Vagina (tissue), 2 donors: ENCODE data around the gene PCNX1.

Source experiments
- POLR2A ChIP-seq, 2 donors: fragments of 450-650 bp; IDR thresholded peaks; one replicate each; pipeline ENCODE4 v1.6.1; 2017; ENCODE audit warnings: antibody characterized with exemption in 2 of 2, mild to moderate bottlenecking in 2 of 2, moderate library complexity in 2 of 2
- TF ChIP-seq, protein P1 (sequence below), 3 experiments: fragments of 450-650 bp in 2 of 3; fragments of 200-600 bp in 1 of 3; sonication (generic) in 1 of 3; IDR thresholded peaks; one replicate each; pipeline ENCODE4 v1.5.1; 2017 to 2019; ENCODE audit warnings: antibody characterized with exemption in 3 of 3, mild to moderate bottlenecking in 2 of 3, moderate library complexity in 2 of 3

DNA sequence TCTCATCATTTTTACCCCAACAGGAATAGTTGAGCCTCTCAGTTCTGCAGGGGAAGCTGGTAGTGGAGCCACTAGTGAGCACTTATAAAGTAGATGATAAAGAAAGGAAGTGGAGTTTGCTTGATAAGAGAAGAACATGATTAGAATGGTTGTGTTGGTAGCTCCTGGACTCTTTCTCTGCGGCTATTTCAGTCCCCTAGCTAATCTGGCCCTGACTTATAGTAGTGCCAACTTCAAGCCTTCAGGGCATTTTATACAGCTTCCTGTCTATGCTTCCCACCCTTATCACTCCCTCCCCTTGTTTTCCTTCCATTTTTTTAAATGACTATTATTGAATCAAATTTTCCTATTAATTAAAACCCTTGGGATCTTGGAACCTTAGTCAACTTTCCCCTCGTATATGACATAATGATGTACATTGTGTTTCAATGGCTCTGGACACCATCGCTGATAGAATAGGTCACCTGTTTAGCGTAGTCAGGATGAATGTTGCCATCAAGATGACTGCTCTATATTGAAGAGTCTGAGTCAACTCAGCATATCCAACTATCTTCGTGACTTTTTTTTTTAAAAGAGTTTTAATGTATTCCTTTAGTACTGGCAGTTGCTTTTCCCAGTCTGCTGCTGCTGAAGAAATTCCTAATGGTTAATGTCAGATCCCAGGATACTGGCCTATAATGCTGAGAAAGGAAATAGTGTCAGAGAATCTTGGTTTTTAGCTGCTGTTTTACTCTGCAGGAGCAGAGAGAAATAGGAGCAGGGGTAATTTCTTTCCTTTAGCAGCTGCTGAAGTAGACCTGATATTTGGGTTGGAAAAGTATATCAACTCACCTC is 16.2 kb upstream of the PCNX1 start:
- TF ChIP-seq, protein P1, sequence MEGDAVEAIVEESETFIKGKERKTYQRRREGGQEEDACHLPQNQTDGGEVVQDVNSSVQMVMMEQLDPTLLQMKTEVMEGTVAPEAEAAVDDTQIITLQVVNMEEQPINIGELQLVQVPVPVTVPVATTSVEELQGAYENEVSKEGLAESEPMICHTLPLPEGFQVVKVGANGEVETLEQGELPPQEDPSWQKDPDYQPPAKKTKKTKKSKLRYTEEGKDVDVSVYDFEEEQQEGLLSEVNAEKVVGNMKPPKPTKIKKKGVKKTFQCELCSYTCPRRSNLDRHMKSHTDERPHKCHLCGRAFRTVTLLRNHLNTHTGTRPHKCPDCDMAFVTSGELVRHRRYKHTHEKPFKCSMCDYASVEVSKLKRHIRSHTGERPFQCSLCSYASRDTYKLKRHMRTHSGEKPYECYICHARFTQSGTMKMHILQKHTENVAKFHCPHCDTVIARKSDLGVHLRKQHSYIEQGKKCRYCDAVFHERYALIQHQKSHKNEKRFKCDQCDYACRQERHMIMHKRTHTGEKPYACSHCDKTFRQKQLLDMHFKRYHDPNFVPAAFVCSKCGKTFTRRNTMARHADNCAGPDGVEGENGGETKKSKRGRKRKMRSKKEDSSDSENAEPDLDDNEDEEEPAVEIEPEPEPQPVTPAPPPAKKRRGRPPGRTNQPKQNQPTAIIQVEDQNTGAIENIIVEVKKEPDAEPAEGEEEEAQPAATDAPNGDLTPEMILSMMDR (IDR thresholded peaks at IDR 0.05) = no peak
- no peak for TF ChIP-seq POLR2A (IDR thresholded peaks at IDR 0.05)
